GM12891 (cell line): ENCODE results near the gene CDH6.

Experiments
- PAX5 ChIP-seq: IDR thresholded peaks from 2 replicates; pipeline ENCODE4 v1.6.1; 2011; ENCODE audit warnings: low read length, moderate library complexity, mild to moderate bottlenecking; ENCODE audit not compliant: insufficient read depth, severe bottlenecking
- POLR2A ChIP-seq: IDR thresholded peaks from 2 replicates; pipeline ENCODE4 v1.6.1; 2011; ENCODE audit warnings: low read depth, low read length, control low read depth
- POLR2AphosphoS5 ChIP-seq: IDR thresholded peaks from 2 replicates; pipeline ENCODE4 v1.6.1; 2011; ENCODE audit warnings: low read depth, low read length, control low read depth
- POU2F2 ChIP-seq: IDR thresholded peaks from 2 replicates; pipeline ENCODE4 v1.6.1; 2011; ENCODE audit warnings: low read depth, mild to moderate bottlenecking, control low read depth, low read length, moderate library complexity
- TAF1 ChIP-seq: IDR thresholded peaks from 2 replicates; pipeline ENCODE4 v1.6.1; 2011; ENCODE audit warnings: low read depth, low read length, control low read depth

GRCh38 chr5:31173614-31174013 lies 19.9 kb upstream of the CDH6 start:
- TF ChIP-seq POLR2A, result no peak
- TF ChIP-seq POLR2AphosphoS5, result no peak
- no peak for TF ChIP-seq TAF1
- TF ChIP-seq PAX5, result no peak
- no peak for TF ChIP-seq POU2F2
